HUES48 (cell line): ENCODE data around the gene COPS6.

ENCODE experiments used
- H3K27ac ChIP-seq: one replicate; pipeline ENCODE4 v1.7.0; 2013; ENCODE audit warnings: low read depth, low read length, inconsistent platforms
- H3K27me3 ChIP-seq: 2 replicates; pipeline ENCODE4 v1.6.1; 2013; ENCODE audit warnings: mild to moderate bottlenecking, low read length; ENCODE audit not compliant: control insufficient read depth, insufficient read depth
- H3K36me3 ChIP-seq: 2 replicates; pipeline ENCODE4 v1.6.1; 2013; ENCODE audit warnings: low read length; ENCODE audit not compliant: control insufficient read depth, insufficient read depth
- H3K4me1 ChIP-seq: 2 replicates; pipeline ENCODE4 v1.6.1; 2013; ENCODE audit warnings: mild to moderate bottlenecking, low read length; ENCODE audit not compliant: control insufficient read depth, insufficient read depth
- H3K4me3 ChIP-seq: 2 replicates; pipeline ENCODE4 v1.5.1; 2013; ENCODE audit warnings: mild to moderate bottlenecking, low read depth, low read length
- H3K9ac ChIP-seq: 2 replicates; pipeline ENCODE4 v1.6.1; 2013; ENCODE audit warnings: mild to moderate bottlenecking, low read depth, low read length, moderate library complexity
- H3K9me3 ChIP-seq: 2 replicates; pipeline ENCODE4 v1.6.1; 2013; ENCODE audit warnings: low read length; ENCODE audit not compliant: control insufficient read depth, insufficient read depth

Gene COPS6

DNA sequence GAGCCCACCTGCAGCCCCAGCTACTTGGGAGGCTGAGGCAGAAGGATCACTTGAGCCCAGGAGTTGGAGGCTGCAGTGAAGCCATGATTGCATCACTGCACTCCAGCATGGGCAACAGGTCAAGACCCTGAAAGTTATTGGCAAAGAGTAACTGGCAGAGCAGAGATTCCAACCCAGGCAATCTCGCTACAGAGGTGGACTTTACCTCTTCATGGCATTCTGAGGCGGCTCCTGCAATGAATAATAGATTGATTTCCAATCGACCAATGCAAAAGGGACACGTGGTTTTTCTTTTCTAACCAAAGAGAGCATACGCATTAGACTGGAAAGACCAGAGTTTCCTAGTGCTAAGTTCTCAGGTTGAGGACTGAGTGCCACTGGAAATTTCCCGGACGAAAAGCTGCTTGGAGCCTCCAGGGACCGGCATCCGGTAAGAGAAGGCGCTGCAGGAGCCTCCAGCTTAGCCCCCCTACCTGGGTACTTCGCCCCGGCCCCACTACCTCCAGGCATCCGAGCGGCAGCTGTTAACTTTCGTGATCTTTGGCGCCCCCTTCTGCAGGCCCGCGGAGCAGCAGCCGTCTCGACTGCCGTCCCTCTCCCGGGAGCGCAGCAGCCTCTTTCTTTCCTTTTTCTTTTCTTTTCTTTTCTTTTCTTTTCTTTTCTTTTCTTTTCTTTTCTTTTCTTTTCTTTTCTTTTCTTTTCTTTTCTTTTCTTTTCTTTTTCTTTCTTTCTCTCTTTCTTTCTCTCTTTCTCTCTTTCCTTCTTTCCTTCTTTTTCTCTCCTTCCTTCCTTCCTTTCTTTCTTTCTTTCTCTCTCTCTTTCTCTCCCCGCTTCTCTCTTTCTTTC is 42.1 kb downstream of the COPS6 start:
- Histone ChIP-seq H3K9ac (no peak overlapping the region), H3K4me3 (0 out of 2 replicates have a peak overlapping the region, but pooled peaks have one; percentile 36)

DNA sequence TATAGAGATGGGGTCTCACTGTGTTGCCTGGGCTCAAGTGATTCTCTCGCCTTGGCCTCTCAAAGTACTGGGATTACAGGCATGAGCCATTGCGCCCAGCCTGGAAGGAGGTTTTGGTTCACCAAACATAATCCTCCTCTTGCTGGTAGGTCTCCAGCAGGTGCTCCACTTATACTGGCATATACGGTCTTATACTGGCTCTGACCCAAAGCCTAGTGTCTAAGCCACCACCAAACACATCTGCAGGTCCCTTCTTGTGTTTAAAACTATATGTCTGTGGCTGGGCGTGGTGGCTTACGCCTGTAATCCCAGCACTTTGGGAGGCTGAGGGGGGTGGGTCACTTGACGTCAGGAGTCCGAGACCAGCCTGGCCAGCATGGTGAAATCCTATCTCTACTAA is 43.4 kb downstream of the COPS6 start:
- no peaks in the 10 kb centered on the region for H3K9me3 ChIP-seq
- peaks cover 13% of the 10 kb centered on the region for H3K27me3 ChIP-seq
- H3K4me3 ChIP-seq: no peak overlapping the region
- H3K4me1 ChIP-seq: no peaks in the 10 kb centered on the region
- no peak overlapping the region for H3K9ac ChIP-seq
- no peaks in the 10 kb centered on the region for H3K36me3 ChIP-seq
- no peak overlapping the region for H3K27ac ChIP-seq

More for the DNA sequence above, 42.1 kb downstream of the COPS6 start:
- H3K27ac ChIP-seq: peak overlapping the region; percentile 21
- H3K27me3 ChIP-seq: peaks cover 13% of the 10 kb centered on the region
- H3K36me3 ChIP-seq: no peaks in the 10 kb centered on the region
- H3K4me1 ChIP-seq: no peaks in the 10 kb centered on the region
- no peaks in the 10 kb centered on the region for H3K9me3 ChIP-seq

DNA sequence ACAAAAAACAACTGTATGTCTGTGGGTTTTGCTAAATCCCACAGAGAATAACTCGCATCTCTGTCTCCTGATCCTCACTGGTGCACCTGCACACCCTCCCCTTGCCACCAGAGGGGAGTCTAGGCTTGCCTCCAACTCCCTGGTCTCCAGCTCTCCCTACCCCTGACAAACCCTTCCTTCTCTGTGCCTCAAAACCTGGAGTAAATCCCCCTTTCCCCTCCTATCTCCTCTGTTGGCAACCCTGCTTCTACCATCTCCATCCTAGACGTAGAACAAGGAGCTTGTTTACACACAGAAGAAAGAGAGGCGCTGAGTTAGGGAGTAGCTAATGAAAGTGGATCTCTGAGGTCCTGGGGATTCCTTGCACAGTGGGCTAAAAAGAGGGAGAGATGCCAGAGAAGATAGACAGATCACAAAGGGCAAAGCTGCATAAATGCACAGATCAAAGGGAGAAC is 44.0 kb downstream of the COPS6 start:
- no peaks in the 10 kb centered on the region for H3K9me3 ChIP-seq

DNA sequence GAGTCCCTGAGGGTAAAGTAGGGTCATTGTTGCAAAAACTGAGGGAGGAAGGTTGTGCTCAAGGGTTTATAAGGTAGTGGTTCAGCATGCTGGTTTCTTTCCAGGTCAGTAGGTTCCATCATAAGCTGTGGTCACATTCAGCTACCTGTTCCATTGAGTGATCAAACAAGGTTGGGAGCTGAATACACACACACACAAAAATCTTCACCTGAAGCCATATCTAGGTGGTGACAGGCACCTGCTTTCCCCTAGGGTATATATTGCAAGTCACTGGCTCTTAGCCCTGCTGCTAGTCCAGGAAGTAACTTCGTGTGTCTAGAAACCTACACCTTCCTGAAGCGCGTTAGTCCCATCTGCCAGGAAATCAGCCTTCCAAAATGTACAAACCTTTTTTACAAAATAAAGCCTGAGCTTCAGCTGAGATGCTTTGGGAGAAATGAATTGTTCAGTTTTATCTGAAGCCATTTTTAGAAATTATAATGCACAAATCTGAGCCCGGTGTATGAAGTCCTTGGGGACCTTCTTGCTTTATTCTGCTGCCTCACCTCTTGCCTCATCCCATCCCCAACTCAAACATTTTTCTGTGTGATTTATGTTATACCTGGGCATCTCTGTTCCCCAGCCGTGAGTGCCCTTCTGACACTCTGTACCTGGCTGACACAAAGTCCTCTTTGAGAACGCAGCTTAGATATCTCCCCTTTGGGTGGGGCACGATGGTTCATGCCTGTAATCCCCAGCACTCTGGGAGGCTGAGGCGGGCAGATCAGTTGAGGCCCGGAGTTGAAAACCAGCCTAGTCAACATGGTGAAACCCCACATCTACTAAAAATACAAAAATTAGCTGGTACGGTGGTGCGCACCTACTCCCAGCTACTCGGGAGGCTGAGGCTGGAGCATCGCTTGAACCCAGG is 49.3 kb downstream of the COPS6 start:
- Histone ChIP-seq H3K36me3 (no peaks in the 10 kb centered on the region), H3K9ac (no peak overlapping the region), H3K4me3 (no peak overlapping the region), H3K9me3 (no peaks in the 10 kb centered on the region), H3K27ac (no peak overlapping the region), H3K27me3 (no peaks in the 10 kb centered on the region), H3K4me1 (no peaks in the 10 kb centered on the region)

More for the DNA sequence above, 44.0 kb downstream of the COPS6 start:
- Histone ChIP-seq H3K27ac (no peak overlapping the region), H3K36me3 (no peaks in the 10 kb centered on the region), H3K4me1 (no peaks in the 10 kb centered on the region), H3K9ac (no peak overlapping the region), H3K27me3 (peaks cover 11% of the 10 kb centered on the region), H3K4me3 (no peak overlapping the region)

DNA sequence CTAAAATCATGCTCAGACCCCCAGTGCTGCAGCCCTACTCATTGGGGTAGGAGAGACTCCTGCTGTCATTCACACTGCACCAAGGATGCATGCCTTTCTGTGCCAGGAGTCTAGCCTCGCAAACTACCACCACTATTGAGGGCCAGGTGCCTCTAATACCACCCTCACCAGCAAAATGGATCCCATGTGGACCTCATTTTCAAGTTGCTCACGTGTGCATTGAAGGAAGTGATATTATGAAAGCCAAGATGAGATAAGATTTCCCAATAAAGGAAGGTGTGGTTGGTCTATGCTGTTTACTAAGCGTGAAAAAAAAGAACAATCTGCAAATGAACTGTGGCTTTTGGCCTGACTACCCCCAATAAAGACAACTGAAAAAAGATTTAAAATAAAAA is 52.8 kb downstream of the COPS6 start:
- no peaks in the 10 kb centered on the region for H3K27me3 ChIP-seq
- H3K4me1 ChIP-seq: no peaks in the 10 kb centered on the region
- no peak overlapping the region for H3K27ac ChIP-seq
- no peaks in the 10 kb centered on the region for H3K36me3 ChIP-seq
- no peaks in the 10 kb centered on the region for H3K9me3 ChIP-seq
- no peak overlapping the region for H3K4me3 ChIP-seq
- H3K9ac ChIP-seq: no peak overlapping the region
